Bronchial epithelial cell (primary cell): ENCODE results near the gene TMEM100. TPM values are rescaled to one million over a fixed set of nuclear protein-coding genes. Genes with fewer than 3 reads are reported as not detected.
A peak's percentile ranks its signal among the peaks of the same experiment; 100 is the strongest.

ENCODE experiments used
- DNase-seq: peaks from one replicate; pipeline ENCODE4 v3.0.0-alpha.2; 2010; ENCODE audit warnings: low read depth
- FAIRE-seq: peaks from 2 replicates; lab custom pipeline; 2011; peaks lifted over from hg19 to GRCh38; lab: Jason Lieb, UNC
- H3K27me3 ChIP-seq: 2 replicates; pipeline ENCODE4 v1.5.1; 2011; ENCODE audit warnings: low read length; ENCODE audit not compliant: control insufficient read depth, insufficient read depth
- H3K36me3 ChIP-seq: 2 replicates; pipeline ENCODE4 v1.5.1; 2011; ENCODE audit warnings: low read length; ENCODE audit not compliant: control insufficient read depth, insufficient read depth
- H3K4me3 ChIP-seq: 2 replicates; pipeline ENCODE4 v1.5.1; 2011; ENCODE audit warnings: mild to moderate bottlenecking, low read depth, low read length, control low read depth
- total RNA-seq: library from RNA; depleted of rRNA; stranded (reverse); fragments of >200 nt; gene quantifications from 2 replicates; pipeline ENCODE4 v1.2.1, GENCODE V29; 2014
- TF ChIP-seq, protein P1 (sequence below): IDR thresholded peaks from 2 replicates; pipeline ENCODE4 v1.5.1; 2011; ENCODE audit warnings: mild to moderate bottlenecking, moderate library complexity, low read length, control low read depth, inconsistent platforms; ENCODE audit not compliant: insufficient read depth, severe bottlenecking

The TMEM100 gene, protein sequence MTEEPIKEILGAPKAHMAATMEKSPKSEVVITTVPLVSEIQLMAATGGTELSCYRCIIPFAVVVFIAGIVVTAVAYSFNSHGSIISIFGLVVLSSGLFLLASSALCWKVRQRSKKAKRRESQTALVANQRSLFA
- not detected in 2 replicates for total RNA-seq

DNA sequence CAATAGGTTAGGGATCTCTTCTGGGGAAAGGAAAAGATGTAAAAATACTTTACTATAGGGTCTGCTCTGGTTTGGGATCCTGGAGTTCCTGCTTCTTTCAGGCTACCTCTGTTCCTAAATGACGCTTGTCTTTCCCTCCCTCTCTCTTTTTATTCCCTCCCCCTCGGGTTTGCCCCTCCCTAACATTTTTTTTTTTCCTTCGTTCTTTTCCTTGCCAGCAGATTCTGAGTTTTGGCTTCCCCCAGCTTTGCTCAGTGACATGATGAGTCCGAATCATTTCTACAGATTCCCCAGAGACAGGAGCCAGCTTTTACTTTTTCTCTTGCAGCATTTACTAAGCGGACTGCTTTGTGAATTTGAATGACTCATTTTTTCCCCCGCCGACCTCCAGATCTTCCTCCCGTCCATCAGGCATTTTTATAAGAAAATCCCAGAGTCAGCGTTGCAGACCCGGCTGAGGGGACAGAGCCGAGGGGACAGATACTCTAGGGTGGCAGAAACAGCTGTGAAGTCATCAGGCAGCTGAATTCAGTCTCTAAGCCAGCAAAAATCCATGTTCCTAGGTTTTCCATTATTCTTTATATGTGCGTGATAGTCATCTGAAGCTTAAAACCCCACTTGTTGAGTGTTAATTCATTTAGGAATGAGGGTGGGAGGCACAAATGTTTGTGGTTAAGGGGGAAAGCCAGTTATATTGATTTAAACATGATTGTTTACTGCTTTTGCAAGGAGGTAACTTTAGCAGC is at the start of gene TMEM100:
TSS of gene TMEM100 (minus strand) at position 123 of the 746 bp plus-strand sequence. CDS start 1,794 bp downstream, outside the sequence.
- Histone ChIP-seq H3K27me3 (no peaks in the 10 kb centered on the region), H3K36me3 (no peaks in the 10 kb centered on the region), H3K4me3 (no peak within 1 kb of the TSS)
- no peak for DNase-seq
- FAIRE-seq: no peak
- TF ChIP-seq, protein P1, sequence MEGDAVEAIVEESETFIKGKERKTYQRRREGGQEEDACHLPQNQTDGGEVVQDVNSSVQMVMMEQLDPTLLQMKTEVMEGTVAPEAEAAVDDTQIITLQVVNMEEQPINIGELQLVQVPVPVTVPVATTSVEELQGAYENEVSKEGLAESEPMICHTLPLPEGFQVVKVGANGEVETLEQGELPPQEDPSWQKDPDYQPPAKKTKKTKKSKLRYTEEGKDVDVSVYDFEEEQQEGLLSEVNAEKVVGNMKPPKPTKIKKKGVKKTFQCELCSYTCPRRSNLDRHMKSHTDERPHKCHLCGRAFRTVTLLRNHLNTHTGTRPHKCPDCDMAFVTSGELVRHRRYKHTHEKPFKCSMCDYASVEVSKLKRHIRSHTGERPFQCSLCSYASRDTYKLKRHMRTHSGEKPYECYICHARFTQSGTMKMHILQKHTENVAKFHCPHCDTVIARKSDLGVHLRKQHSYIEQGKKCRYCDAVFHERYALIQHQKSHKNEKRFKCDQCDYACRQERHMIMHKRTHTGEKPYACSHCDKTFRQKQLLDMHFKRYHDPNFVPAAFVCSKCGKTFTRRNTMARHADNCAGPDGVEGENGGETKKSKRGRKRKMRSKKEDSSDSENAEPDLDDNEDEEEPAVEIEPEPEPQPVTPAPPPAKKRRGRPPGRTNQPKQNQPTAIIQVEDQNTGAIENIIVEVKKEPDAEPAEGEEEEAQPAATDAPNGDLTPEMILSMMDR: no peak

DNA sequence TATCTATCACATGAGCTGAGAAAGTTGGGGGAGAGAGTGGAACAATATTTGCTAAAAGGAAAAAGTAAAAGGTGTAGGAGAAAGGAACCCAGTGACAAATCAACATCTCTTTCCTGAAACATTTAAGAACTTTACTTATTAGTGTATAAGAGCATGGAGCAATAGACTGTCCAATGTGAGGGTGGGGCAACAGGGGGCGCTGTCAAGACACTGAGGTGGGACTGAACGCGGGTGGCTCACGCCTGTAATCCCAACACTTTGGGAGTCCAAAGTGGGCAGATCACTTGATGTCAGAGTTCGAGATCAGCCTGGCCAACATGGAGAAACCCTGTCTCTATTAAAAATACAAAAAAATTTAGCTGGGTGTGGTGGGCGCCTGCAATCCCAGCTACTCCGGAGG is 49.4 kb upstream of the TMEM100 start:
- Histone ChIP-seq H3K27me3 (no peaks in the 10 kb centered on the region), H3K4me3 (no peak overlapping the region), H3K36me3 (peaks cover 4% of the 10 kb centered on the region)
- no peak for FAIRE-seq
- DNase-seq: no peak
- TF ChIP-seq, protein P1: no peak

DNA sequence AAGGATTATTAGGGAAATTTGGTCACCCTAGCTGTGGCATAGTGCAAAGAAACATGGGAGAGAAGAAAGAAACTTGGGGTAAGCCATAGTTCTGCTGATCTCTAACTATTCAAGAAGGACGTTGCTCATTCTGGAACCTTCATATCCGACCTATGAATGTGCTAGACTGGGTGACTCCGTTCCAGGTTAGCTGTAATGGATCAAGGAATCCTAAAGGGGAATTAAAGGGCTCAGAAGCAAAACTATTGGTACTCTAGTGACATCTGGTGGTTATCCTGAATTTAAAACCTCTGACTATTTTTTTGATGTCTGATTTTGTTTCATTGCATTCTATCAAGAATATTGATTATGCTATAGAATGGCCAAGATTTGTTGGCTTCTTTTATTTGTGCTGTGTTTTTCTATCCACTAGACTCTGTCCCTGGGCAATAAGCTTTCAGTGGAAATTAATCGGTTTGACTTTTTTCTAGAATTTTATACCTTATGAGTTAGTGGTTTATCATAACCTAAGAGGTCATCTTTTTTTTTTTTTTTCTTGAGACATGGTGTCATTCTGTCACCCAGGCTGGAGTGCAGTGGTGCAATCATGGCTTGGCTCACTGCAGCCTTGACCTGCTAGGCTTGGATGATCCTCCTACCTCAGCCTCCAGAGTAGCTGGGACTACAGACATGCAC is 47.7 kb upstream of the TMEM100 start:
- TF ChIP-seq, protein P1: peak; percentile 37
- Histone ChIP-seq H3K36me3 (peaks cover 4% of the 10 kb centered on the region), H3K27me3 (no peaks in the 10 kb centered on the region), H3K4me3 (no peak overlapping the region)
- FAIRE-seq (no peak), DNase-seq (peak; percentile 65)

DNA sequence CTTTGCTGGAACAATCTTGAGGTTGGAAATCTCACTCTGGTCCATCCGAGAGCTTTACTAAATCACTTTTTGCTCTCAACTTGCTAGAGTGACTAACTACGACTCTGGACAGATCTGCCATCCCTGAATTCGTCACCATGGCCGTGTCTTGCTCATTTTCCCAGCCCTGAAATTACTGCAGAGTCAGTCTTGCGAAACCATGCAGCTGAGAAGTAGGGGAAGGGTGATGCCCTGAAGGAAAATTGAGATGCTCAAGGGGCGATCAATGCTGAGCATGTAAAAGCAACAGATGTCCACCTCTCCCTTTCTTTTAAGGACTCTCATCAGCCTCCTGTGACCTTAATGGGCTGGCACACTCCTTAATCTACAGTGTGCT is 46.9 kb upstream of the TMEM100 start:
- FAIRE-seq: no peak
- peaks cover 4% of the 10 kb centered on the region for H3K36me3 ChIP-seq
- TF ChIP-seq, protein P1: no peak
- peak; percentile 85 for DNase-seq
- no peak overlapping the region for H3K4me3 ChIP-seq
- no peaks in the 10 kb centered on the region for H3K27me3 ChIP-seq

DNA sequence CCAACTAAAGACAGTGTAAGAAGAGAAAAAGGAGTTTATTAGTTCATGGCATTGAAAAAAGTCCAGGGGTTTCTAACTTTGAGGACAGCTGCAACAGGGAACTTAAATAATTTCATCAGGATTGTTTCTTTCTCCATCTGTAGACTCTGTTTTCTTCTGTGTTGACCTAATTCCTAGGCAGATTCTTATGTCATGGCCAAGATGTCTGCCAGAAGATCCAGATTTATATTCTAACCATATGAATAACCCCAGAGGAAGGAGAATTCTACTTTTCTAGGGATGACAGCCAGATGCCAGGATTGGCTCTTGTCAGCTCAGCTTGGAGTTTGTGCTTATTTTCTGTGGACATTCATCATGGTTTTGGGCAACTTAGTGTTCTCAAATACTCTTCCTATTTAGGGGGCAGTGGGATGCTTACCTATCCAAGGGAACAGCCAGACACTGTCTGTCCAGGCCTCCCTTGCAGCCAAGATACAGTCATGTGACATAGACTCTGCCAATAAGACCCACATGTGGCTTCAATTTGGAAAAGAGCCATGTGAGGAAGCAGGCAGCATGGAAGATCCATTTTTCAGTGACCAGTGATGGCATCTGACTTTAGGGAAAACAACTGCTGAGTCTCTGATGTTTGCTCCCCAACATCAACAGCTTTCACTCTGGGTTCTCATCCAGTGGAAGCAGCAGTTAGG is 46.4 kb upstream of the TMEM100 start:
- TF ChIP-seq, protein P1: no peak
- FAIRE-seq (no peak), DNase-seq (no peak)
- no peak overlapping the region for H3K4me3 ChIP-seq
- H3K36me3 ChIP-seq: peaks cover 4% of the 10 kb centered on the region
- no peaks in the 10 kb centered on the region for H3K27me3 ChIP-seq
